ENCODE data around the gene ZC3H8.
A peak's percentile ranks its signal among the peaks of the same experiment; 100 is the strongest.
"Not testable (repeated sequence)": the region's sequence is repeated elsewhere in the genome, so short reads cannot be mapped to it uniquely, and the experiment has no call there.

Gene ZC3H8

DNA sequence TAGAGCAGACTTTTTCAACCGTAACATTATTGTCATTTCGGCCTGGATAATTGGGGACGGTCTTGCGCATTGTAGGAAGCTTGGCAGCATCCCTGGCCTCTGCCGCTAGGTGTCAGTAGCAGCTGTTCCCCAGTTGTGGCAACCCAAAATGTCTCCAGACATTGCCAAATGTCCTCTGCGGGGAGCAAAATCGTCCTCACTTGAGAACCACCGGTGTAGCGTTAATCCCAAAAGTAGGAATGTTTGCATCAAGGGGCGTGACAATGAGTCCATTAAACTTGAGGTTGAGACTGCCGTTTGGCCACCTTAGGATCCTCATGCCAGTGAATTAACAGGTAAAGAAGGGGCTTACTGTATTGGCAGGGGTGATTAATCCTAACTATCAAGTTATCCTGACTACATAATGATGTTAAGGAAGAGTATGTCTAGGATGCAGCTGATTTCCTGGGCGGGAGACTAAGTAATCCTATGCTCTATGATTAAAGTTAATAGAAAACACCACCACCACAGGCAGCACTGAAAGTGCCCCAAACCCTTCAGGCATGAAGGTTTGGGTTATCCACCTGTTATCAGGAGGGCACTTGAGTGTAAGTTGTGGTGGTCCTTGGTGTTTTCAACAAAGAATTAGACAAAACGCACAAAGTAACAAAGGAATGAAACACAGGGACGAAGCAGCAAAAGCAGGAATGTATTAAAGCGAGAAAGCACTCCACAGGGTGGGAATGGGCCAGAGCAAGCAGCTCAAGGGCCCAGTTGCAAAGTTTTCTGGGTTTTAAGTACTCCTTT is 4.9 kb upstream of the ZC3H8 start:
- peak; percentile 70 to 81 for DNase-seq (ENCODE audit: low read depth in 2 of 2)

DNA sequence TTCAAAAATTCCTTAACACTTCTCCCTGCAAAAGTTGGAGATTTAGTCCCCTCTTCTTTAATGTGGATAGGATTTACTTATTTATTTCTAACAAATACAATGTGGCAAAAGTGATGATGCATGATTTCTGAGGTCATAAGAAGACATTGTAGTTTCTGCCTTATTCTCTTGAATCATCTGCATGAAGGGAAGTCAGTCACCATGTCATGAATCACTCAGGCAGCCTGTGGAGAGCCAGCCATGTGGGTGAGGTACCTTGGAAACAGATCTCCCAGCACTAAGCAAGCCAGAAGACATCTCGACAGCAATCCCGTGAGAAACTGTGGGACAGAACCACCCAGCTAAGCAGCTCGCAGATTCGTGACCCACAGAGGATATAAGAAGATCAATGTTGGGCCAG is 2.7 kb upstream of the ZC3H8 start:
- DNase-seq (ENCODE audit: low read depth in 2 of 2), result no peak

DNA sequence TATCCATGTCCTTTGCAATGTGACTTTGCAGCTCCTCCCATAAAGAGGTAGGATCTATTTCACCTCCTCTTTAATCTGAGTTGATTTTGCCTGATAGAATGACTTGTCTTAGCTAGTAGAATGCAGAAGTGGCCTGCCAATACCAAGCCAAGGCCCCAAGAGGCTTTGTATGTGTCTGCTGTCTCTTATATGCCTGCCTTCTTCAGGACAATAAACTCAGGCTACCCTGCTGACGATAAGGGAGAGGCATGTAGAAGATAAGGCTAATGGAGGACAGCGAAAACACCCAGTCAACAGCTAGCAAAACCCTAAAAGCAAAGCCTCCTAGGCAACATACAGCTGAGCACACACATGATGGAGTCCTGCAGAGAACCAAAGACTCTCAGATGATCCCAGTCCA is 1.8 kb upstream of the ZC3H8 start:
- DNase-seq (ENCODE audit: low read depth in 2 of 2), result no peak

DNA sequence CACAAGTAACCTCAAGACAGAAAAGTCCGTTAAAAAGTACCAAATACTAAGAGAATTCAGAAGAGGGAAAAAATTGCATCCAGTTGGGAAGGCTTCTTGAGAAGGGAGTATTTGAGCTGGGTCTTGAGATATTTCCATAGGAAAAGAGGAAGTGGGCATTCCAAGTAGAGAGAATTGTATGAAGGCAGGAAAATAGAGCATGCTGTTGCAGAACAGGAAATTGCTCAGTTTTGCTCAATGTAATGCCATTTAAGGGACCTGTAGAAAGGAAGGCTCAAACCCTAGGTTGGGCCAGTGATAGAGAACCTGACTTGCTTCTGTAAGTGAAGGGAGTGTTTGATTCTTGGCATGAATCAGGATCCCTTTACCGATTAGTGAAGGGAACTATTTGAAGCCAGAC is 1.0 kb upstream of the ZC3H8 start:
- no peak for DNase-seq (ENCODE audit: low read depth in 2 of 2)

DNA sequence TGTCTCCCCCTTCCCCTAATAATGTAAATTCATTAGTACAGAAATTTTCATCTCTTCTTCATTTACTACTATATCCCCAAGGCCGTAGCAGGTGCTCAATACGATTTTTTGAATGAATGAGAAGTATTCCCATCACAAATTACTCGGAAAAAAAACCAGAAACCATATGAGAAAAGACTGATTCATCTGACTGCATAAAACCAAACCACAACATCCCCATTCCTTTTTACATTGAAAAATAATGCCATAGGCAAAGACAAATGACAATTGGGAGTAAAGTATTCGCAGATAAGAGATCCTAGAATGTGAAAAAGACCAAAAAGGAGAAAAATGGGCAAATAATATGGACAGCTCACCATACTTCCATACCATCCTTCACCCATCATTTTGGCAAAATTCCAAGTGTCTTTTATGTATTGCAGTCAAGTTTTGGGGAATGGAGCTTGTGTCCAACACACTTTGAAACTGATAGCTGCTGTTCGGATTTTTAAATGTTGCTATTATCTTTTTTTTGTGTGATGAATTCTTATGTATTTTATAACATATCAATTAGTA is 1.5 kb downstream of the ZC3H8 start:
- no peak for DNase-seq (ENCODE audit: low read depth in 2 of 2)

DNA sequence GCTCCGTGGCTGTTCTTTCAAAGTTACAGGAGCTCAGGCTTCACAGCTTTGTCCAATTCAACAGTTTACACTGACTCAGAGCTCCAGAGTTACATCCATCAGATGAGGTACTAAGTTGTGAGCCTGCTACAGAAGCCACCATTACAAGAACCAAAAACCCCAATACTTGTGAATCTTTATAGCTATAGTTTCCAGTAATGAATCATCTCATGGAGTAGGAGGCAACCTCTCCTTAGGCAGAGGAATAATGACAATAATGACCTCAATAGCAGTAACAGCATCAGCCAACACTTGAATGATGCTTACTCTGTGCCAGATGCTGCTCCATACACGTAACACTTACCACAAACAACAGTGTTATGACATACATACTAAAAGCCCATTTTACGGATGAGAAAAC is 3.6 kb downstream of the ZC3H8 start:
- DNase-seq (ENCODE audit: low read depth in 2 of 2), result no peak

DNA sequence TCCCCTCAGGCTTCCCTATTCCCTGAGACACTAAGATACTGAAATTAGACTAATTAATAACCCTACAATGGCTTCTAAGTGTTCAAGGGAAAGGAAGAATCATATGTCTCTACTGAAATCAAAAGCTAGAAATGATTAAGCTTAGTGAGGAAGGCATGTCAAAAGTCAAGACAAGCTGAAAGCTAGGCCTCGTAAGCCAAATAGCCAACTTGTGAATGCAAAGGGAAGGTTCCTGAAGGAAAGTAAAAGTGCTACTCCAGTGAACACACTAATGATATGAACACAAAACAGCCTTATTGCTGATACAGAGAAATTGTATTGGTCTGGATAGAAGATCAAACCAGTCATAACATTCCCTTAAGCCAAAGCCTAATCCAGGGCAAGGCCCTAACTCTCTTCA is 10.0 kb downstream of the ZC3H8 start:
- no peak for DNase-seq (ENCODE audit: low read depth in 2 of 2)

DNA sequence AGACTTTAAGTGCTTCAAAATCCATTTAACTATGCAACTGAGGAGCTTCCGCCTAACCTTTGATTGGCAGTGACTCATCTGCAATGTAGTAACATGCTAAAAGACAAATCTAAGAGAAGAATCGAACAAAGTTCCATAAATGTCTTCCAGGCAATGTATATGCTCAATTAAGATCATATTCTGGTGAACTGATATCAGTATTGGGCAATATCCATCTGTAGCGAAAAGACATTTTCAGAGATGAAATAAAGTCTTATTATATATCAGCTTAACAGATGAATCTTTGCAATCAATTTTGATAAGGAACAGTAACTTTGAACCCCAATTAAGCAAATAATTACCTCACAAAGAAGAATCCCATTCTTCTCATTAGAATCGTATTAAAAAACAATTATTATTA is 11.6 kb downstream of the ZC3H8 start:
- DNase-seq (ENCODE audit: low read depth in 2 of 2), result no peak

DNA sequence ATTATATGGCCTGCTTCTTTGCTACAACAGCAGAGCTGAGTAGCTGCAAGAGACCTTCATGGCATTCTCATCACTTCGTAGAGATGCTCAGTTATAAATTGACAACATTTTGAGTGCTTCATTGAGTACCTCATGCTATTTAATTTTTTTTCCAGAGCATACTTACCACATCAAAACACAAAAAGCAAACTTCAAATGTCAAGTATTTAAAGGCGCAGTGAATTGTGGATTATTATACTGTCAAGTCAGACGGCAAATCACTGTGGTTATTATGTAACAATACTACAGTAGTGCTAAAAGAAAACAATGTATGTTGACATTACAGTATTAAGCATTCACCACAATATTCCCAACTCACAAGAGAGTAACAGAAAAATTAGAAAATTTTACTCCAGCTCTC is 12.5 kb downstream of the ZC3H8 start:
- DNase-seq (ENCODE audit: low read depth in 2 of 2), result no peak

DNA sequence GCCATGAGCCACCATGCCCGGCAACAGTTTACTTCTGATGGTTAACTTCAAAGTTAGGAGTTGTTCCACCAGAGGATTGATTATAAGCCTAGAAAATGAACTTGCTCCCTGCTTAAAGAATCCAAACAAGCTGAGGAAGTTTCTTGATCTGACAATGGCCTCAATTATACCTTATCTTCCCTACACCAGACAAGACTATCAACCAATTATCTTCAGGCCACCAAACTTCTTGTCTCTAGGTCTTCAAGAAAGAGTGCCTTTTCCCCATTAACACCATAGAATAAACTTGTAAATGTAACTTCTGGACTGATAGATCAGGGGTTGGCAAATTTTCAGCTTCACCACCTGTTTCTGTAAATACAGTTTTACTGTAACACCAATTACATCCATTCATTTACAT is 15.0 kb downstream of the ZC3H8 start:
- no peak for DNase-seq (ENCODE audit: low read depth in 2 of 2)

DNA sequence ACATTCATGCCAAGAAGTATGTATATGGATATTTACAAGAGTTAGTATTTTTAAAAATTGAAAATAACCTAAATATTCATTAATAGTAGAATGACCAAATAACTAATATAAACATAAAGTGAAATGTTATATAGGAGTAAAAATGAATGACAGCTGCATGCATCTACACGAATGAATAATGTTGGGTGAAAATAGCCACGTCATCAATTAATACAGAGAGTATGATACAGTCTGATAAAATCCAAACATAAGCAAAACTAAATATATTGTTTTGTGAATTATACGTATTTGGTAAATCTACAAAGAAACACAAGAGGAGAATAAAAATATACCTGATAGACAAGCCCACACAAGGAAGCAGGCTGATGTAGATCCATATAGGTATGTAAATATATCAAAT is 24.5 kb downstream of the ZC3H8 start:
- DNase-seq (ENCODE audit: low read depth in 2 of 2), result no peak

DNA sequence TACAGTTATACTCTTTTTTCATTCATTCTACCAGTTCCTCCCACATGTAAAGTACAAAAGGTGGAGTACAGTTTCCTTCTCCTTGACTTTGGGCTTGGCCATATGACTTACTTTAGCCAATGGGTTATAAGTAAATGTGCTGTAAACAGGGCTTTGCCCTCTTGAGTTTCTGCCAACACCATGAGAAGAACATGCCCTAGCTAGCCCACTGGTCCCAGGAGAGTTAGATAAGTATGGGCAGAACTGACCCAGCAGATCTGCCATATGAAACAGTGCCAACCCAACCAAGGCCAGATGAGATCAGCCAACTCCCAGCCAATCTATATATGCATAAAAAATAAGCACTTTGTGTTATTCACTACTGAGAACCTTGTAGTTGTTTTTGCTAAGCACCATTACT is 25.5 kb downstream of the ZC3H8 start:
- no peak for DNase-seq (ENCODE audit: low read depth in 2 of 2)

DNA sequence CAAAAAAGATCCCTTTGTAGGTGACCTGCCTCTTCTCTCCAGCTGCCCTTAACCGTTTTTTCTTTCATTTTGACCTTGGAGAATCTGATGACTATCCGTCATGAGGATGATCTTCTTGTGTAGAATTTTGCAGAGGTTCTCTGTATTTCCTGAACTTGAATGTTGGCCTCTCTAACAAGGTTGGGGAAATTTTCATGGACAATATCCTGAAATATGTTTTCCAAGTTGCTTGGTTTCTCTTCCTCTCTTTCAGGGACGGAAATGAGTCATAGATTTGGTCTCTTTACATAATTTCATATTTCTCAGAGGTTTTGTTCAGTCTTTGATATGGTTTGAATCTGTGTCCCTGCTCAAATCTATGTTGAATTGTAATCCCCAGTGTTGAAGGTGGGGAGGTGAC is 34.0 kb downstream of the ZC3H8 start:
- no peak for DNase-seq (ENCODE audit: low read depth in 2 of 2)

DNA sequence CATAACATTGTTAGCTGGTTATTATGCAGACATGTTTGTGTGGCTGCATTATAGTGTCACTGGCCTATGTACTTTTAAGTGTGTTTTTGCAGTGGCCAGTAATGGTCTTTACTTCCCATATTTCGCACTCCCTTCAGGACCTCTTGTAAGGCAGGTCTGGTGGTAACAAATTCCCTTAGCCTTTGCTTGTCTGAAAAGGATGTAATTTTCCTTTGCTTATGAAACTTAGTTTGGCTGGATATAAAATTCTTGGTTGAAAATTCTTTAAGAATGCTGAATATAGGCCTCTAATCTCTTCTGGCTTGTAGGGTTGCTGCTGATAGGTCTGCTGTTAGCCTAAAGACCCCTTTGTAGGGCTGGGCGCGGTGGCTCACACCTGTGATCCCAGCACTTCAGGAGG is 34.7 kb downstream of the ZC3H8 start:
- DNase-seq (ENCODE audit: low read depth in 2 of 2), result no peak

DNA sequence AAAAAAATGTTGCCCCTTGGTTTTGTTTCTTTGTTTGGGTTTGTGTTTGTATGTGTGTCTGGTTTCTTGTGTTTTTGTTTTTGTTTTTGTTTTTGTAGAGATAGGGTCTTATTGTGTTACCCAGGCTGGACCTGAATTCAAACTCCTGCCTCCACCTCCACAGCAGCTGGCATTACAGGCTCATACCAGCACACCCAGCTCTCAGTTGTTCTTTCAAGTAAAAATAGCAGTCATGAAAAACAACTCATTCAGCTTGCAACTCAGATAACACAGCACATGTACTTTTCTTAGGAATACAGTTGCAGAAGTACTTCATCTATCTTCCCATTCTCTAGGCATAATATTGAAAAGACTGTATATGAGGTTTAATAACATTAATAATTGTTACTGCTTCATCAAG is 37.0 kb downstream of the ZC3H8 start:
- no peak for DNase-seq (ENCODE audit: low read depth in 2 of 2)

DNA sequence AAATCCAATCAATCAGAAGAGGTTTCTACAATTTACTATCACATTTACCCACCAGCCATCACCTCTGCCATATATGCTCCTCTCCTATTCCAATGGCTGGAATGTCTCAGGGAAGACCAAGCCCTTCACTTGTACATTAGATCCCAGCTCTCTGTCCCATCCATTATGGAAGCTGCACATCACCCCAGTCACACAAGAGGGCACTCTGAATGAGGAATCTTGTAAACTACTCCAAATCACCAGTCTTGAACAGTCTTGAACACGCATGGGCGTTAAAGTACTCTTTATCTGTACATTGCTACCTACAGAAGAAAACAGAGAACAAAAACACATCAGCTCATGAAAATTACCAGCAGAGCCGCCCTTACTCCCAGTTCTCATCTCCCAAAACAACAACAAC is 38.7 kb downstream of the ZC3H8 start:
- no peak for DNase-seq (ENCODE audit: low read depth in 2 of 2)

DNA sequence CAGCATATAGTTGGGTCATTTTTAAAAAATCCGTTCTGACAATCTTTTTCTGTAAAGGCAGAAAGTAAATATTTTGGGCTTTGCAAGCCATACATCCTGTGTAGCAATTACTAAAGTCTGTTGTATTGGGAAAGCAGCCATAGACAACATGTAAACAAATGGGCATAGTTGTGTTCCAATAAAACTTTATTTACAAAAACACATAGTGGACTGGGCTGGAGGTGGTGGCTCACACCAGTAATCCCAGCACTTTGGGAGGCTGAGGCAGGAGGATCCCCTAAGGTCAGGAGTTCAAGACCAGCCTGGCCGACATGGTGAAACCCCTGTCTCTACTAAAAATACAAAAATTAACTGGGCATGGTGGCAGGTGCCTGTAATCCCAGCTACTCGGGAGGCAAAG is 46.9 kb downstream of the ZC3H8 start:
- DNase-seq (ENCODE audit: low read depth in 2 of 2), result not testable (repeated sequence)

DNA sequence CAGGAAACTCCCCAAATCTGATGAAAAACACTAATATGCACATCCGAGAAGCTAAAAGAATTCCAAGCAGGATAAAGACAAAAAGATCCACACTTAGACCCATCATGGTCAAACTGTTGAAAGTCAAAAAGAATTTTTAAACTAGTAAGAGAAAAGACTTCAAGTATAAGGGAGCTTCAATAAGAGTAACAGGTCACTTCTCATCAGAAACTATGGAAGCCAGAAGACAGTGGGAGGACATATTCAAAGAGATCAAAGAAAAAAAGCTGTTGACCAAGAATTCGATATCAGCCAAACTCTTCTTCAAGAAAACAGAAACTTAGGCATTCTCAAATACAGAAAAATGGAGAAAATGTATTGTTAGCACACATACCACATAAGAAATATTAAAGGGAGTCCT is 50.4 kb downstream of the ZC3H8 start:
- DNase-seq (ENCODE audit: low read depth in 2 of 2), result no peak

DNA sequence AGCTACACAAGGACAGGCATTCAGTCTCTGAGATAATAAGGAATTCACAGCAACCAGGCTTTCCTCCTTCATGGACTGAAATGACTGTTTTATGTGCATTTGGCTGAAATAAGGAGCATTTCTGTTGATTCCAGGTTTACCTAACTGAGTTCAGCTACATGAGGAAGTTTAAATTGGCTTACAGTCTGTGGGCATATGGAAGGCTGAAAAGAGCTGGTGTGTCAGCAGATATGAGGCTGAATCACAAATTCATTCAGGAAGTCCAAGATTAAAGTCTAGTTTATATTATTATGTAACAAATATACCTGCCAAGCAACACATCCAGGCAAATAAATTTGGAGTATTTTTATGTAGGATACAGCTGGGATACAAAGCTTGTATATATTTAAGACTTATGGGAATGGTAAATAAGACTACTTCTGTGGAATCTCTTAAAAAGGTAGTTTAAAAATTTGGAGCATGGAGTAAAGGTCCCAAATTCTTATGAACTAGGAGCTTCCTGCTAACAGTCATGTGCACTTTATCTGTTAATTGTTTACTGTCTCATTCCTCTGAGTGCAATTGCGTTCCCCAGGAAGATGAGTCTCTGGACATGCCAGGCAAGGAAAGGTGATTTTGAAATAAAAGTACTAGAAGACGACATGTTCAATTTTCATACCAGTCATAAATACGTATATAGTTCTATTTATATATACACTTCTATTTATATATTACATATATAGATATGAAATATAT is 53.0 kb downstream of the ZC3H8 start:
- DNase-seq (ENCODE audit: low read depth in 2 of 2), result no peak

DNA sequence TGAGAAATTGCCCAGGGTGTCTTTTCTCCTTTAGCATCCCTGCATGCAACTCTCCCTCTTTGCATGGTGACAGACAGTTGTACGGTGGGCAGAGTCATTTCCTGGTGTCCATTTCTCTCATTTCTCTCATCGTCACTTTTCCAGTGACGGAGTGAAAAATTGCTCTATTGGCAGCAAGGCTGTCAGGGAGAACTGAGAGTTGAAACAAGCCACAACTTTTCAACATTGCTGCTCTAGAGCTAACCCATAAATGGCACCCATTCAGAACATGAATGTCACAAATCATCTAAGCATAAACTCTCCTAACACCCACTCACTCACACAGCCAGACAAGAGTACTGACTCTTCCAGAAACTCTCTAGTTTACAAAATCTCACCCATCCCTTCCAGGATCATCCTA is 55.7 kb downstream of the ZC3H8 start:
- DNase-seq (ENCODE audit: low read depth in 2 of 2), result no peak

DNA sequence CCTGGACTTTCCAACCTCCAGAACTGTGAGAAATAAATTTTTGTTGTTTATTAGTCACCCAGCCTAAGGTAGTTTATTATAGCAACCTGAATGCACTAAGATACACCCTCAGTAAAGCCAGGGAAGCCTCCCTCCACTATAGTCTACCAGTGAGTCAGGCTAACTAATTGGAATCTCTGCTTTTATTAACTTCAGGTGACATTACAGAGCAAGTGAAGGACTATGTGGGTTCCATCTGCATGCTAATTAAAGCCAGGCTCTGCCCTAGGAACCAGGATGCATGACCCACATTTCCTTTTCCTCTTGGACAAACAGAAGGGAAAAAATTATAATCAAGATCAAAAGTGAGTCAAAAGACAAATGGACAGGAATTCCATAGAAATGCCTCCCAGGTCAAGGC is 56.1 kb downstream of the ZC3H8 start:
- DNase-seq (ENCODE audit: low read depth in 2 of 2), result no peak

DNA sequence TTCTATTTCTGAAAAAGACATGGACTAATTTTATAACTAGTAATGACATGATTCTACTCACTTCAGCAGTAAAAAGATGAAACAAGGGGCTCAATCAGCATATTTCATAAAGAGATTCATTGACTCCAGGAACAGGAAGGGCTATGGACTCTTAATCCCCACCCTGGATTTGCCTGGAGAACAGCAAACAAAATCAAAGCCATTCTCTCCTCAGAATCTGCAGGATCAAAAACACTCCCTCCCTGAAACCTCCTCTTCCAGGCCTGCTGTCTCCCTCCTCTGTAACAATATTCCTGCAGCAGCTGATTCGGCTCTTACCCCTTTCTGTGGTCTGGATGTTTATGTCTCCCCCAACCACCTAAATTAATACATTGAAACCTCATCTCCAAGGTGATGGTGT is 57.0 kb downstream of the ZC3H8 start:
- no peak for DNase-seq (ENCODE audit: low read depth in 2 of 2)

DNA sequence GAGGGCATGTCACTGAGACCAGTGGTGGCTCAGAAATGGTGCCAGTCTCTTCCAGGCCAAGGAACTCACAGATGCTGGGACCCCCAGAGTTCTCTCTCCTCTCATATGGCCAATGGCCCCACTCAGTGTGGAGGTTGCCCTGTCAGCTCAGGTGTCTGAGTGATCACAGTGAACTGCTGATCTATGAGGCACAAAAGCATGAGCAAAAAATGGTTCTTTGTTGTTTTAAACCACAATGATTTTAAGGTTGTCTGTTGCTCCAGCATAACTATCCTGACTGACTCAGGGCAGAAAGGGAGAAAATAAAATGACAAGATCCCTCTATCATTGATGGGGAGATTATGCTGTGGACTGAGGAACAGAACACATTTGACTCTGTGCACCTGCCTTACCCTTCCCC is 58.9 kb downstream of the ZC3H8 start:
- no peak for DNase-seq (ENCODE audit: low read depth in 2 of 2)
